Loucy (cell line): ENCODE measurements around the gene HLA-DOB.
"Not testable (repeated sequence)": the region's sequence is repeated elsewhere in the genome, so short reads cannot be mapped to it uniquely, and the experiment has no call there.

Experiments used
- H2AFZ ChIP-seq: fragments of 200-600 bp; sonication (generic); 2 replicates; pipeline ENCODE4 v1.6.0; 2016; ENCODE audit warnings: antibody characterized with exemption, mild to moderate bottlenecking, low read length, moderate library complexity
- H3F3A ChIP-seq: fragments of 200-600 bp; 2 replicates; pipeline ENCODE4 v1.6.0; 2016; ENCODE audit warnings: antibody characterized with exemption, low read depth, mild to moderate bottlenecking
- H3K27me3 ChIP-seq: fragments of 200-600 bp; sonication (generic); 2 replicates; pipeline ENCODE4 v1.6.1; 2014; ENCODE audit warnings: low read length, mild to moderate bottlenecking; ENCODE audit not compliant: insufficient read depth, poor library complexity, severe bottlenecking
- H3K36me3 ChIP-seq: fragments of 200-600 bp; sonication (generic); 2 replicates; pipeline ENCODE4 v1.6.1; 2016; ENCODE audit warnings: low read length; ENCODE audit not compliant: insufficient read depth
- H3K4me1 ChIP-seq: fragments of 200-600 bp; sonication (generic); 2 replicates; pipeline ENCODE4 v1.5.1; 2014; ENCODE audit warnings: low read length, mild to moderate bottlenecking; ENCODE audit not compliant: insufficient read depth, poor library complexity, severe bottlenecking
- H3K4me2 ChIP-seq: fragments of 200-600 bp; sonication (generic); 2 replicates; pipeline ENCODE4 v1.6.0; 2014; ENCODE audit warnings: antibody characterized with exemption, low read length, low read depth, mild to moderate bottlenecking; ENCODE audit not compliant: poor library complexity, severe bottlenecking
- H3K4me3 ChIP-seq: fragments of 200-600 bp; sonication (generic); 2 replicates; pipeline ENCODE4 v1.5.1; 2014; ENCODE audit warnings: low read length, mild to moderate bottlenecking, mixed read lengths; ENCODE audit not compliant: poor library complexity, severe bottlenecking
- H3K79me2 ChIP-seq: fragments of 200-600 bp; sonication (generic); 2 replicates; pipeline ENCODE4 v1.6.1; 2014; ENCODE audit warnings: low read length; ENCODE audit not compliant: insufficient read depth
- H3K9ac ChIP-seq: fragments of 200-600 bp; sonication (generic); 2 replicates; pipeline ENCODE4 v1.6.0; 2014; ENCODE audit warnings: mild to moderate bottlenecking, low read depth, low read length, moderate library complexity; ENCODE audit not compliant: poor library complexity, severe bottlenecking
- H3K9me2 ChIP-seq: fragments of 200-600 bp; sonication (generic); replicated peaks from 2 replicates; pipeline ENCODE4 v1.6.1; 2016; ENCODE audit warnings: low read depth, low read length, mixed read lengths
- H3K9me3 ChIP-seq: fragments of 200-600 bp; sonication (generic); 2 replicates; pipeline ENCODE4 v1.6.1; 2014; ENCODE audit warnings: mild to moderate bottlenecking, antibody characterized with exemption, low read length, low read depth; ENCODE audit not compliant: insufficient read depth
- H4K20me1 ChIP-seq: fragments of 200-600 bp; sonication (generic); 2 replicates; pipeline ENCODE4 v1.6.0; 2014; ENCODE audit warnings: antibody characterized with exemption, low read length, mild to moderate bottlenecking; ENCODE audit not compliant: insufficient read depth, poor library complexity, severe bottlenecking
- EZH2phosphoT487 ChIP-seq: fragments of 200-600 bp; IDR thresholded peaks from 2 replicates; pipeline ENCODE4 v1.6.1; 2018; ENCODE audit warnings: antibody characterized with exemption, mild to moderate bottlenecking, moderate library complexity, borderline replicate concordance
- TF ChIP-seq, protein P1 (sequence below): fragments of 200-600 bp; sonication (generic); conservative IDR thresholded peaks from 2 replicates; pipeline ENCODE4 v1.5.1; 2014; ENCODE audit warnings: mild to moderate bottlenecking, antibody characterized with exemption, low read length

HLA-DOB gene

DNA sequence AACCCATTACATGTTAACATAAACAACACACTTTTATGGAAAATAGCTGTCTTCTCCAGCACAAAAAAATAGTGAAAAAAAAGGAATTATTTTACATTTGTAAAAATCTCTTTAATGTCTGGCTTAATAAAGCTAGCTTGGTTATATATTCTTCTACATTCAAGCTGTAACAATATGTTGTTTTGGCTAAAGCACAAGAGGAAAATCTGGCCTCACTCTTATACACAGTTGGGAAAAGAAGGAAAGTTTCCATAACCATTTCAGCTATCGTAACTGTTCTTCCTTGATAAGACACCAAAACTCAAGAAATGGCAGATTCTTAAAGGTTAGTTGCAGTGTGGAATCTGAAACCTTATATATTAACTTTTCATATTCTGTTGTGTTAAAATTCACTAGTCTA, 7.6 kb downstream of the HLA-DOB start:
- Histone ChIP-seq H3F3A (no peaks in the 10 kb centered on the region), H3K36me3 (no peaks in the 10 kb centered on the region), H3K4me1 (peaks cover 9% of the 10 kb centered on the region), H2AFZ (no peak overlapping the region), H3K4me2 (no peak overlapping the region), H3K4me3 (no peak overlapping the region), H3K79me2 (no peaks in the 10 kb centered on the region), H3K9me2 (no peaks in the 10 kb centered on the region), H3K9me3 (no peaks in the 10 kb centered on the region), H3K9ac (no peak overlapping the region), H4K20me1 (no peaks in the 10 kb centered on the region), H3K27me3 (peaks cover 8% of the 10 kb centered on the region)
- no peak for TF ChIP-seq EZH2phosphoT487
- TF ChIP-seq, protein P1, sequence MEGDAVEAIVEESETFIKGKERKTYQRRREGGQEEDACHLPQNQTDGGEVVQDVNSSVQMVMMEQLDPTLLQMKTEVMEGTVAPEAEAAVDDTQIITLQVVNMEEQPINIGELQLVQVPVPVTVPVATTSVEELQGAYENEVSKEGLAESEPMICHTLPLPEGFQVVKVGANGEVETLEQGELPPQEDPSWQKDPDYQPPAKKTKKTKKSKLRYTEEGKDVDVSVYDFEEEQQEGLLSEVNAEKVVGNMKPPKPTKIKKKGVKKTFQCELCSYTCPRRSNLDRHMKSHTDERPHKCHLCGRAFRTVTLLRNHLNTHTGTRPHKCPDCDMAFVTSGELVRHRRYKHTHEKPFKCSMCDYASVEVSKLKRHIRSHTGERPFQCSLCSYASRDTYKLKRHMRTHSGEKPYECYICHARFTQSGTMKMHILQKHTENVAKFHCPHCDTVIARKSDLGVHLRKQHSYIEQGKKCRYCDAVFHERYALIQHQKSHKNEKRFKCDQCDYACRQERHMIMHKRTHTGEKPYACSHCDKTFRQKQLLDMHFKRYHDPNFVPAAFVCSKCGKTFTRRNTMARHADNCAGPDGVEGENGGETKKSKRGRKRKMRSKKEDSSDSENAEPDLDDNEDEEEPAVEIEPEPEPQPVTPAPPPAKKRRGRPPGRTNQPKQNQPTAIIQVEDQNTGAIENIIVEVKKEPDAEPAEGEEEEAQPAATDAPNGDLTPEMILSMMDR = no peak

GRCh38 chr6:32807020-32807580, 9.7 kb downstream of the HLA-DOB start:
- no peaks in the 10 kb centered on the region for H3K9me2 ChIP-seq
- H3K9me3 ChIP-seq = no peaks in the 10 kb centered on the region
- no peaks in the 10 kb centered on the region for H4K20me1 ChIP-seq
- no peak overlapping the region for H2AFZ ChIP-seq
- H3F3A ChIP-seq = no peaks in the 10 kb centered on the region
- no peaks in the 10 kb centered on the region for H3K79me2 ChIP-seq
- H3K4me2 ChIP-seq = peak overlapping the region; percentile 17
- H3K4me3 ChIP-seq = no peak overlapping the region
- H3K27me3 ChIP-seq = peaks cover 20% of the 10 kb centered on the region
- no peak overlapping the region for H3K9ac ChIP-seq
- H3K36me3 ChIP-seq = no peaks in the 10 kb centered on the region
- TF ChIP-seq, protein P1 = peak; percentile 54
- TF ChIP-seq EZH2phosphoT487 = no peak
- H3K4me1 ChIP-seq = peaks cover 9% of the 10 kb centered on the region

- H4K20me1 ChIP-seq, H3F3A ChIP-seq, H3K9me3 ChIP-seq, H3K36me3 ChIP-seq, H3K4me2 ChIP-seq, H2AFZ ChIP-seq, H3K9ac ChIP-seq, H3K4me3 ChIP-seq, H3K4me1 ChIP-seq, H3K9me2 ChIP-seq, H3K79me2 ChIP-seq: not testable (repeated sequence)
- H3K27me3 ChIP-seq = peaks cover 30% of the 10 kb centered on the region
Observed at GRCh38 chr6:32805404-32805803, 11.4 kb downstream of the HLA-DOB start.

- Histone ChIP-seq H3K27me3 (peaks cover 30% of the 10 kb centered on the region), H3K79me2 (no peaks in the 10 kb centered on the region), H3K9ac (no peak overlapping the region), H2AFZ (no peak overlapping the region), H3K36me3 (no peaks in the 10 kb centered on the region), H3K4me1 (peaks cover 9% of the 10 kb centered on the region), H3K9me3 (no peaks in the 10 kb centered on the region), H3F3A (no peaks in the 10 kb centered on the region), H4K20me1 (no peaks in the 10 kb centered on the region), H3K4me3 (no peak overlapping the region), H3K4me2 (no peak overlapping the region), H3K9me2 (no peaks in the 10 kb centered on the region)
- TF ChIP-seq, protein P1 = no peak
- no peak for TF ChIP-seq EZH2phosphoT487
Observed at GRCh38 chr6:32803416-32803815, 13.4 kb downstream of the HLA-DOB start.
